Loucy (cell line): Measurements from ENCODE around the gene HSD17B8.

ENCODE experiments used
- H2AFZ ChIP-seq: fragments of 200-600 bp; sonication (generic); 2 replicates; pipeline ENCODE4 v1.6.0; 2016; ENCODE audit warnings: antibody characterized with exemption, mild to moderate bottlenecking, low read length, moderate library complexity
- H3F3A ChIP-seq: fragments of 200-600 bp; 2 replicates; pipeline ENCODE4 v1.6.0; 2016; ENCODE audit warnings: antibody characterized with exemption, low read depth, mild to moderate bottlenecking
- H3K27me3 ChIP-seq: fragments of 200-600 bp; sonication (generic); 2 replicates; pipeline ENCODE4 v1.6.1; 2014; ENCODE audit warnings: low read length, mild to moderate bottlenecking; ENCODE audit not compliant: insufficient read depth, poor library complexity, severe bottlenecking
- H3K36me3 ChIP-seq: fragments of 200-600 bp; sonication (generic); 2 replicates; pipeline ENCODE4 v1.6.1; 2016; ENCODE audit warnings: low read length; ENCODE audit not compliant: insufficient read depth
- H3K4me1 ChIP-seq: fragments of 200-600 bp; sonication (generic); 2 replicates; pipeline ENCODE4 v1.5.1; 2014; ENCODE audit warnings: low read length, mild to moderate bottlenecking; ENCODE audit not compliant: insufficient read depth, poor library complexity, severe bottlenecking
- H3K4me2 ChIP-seq: fragments of 200-600 bp; sonication (generic); 2 replicates; pipeline ENCODE4 v1.6.0; 2014; ENCODE audit warnings: antibody characterized with exemption, low read length, low read depth, mild to moderate bottlenecking; ENCODE audit not compliant: poor library complexity, severe bottlenecking
- H3K4me3 ChIP-seq: fragments of 200-600 bp; sonication (generic); 2 replicates; pipeline ENCODE4 v1.5.1; 2014; ENCODE audit warnings: low read length, mild to moderate bottlenecking, mixed read lengths; ENCODE audit not compliant: poor library complexity, severe bottlenecking
- H3K79me2 ChIP-seq: fragments of 200-600 bp; sonication (generic); 2 replicates; pipeline ENCODE4 v1.6.1; 2014; ENCODE audit warnings: low read length; ENCODE audit not compliant: insufficient read depth
- H3K9ac ChIP-seq: fragments of 200-600 bp; sonication (generic); 2 replicates; pipeline ENCODE4 v1.6.0; 2014; ENCODE audit warnings: mild to moderate bottlenecking, low read depth, low read length, moderate library complexity; ENCODE audit not compliant: poor library complexity, severe bottlenecking
- H3K9me2 ChIP-seq: fragments of 200-600 bp; sonication (generic); replicated peaks from 2 replicates; pipeline ENCODE4 v1.6.1; 2016; ENCODE audit warnings: low read depth, low read length, mixed read lengths
- H3K9me3 ChIP-seq: fragments of 200-600 bp; sonication (generic); 2 replicates; pipeline ENCODE4 v1.6.1; 2014; ENCODE audit warnings: mild to moderate bottlenecking, antibody characterized with exemption, low read length, low read depth; ENCODE audit not compliant: insufficient read depth
- H4K20me1 ChIP-seq: fragments of 200-600 bp; sonication (generic); 2 replicates; pipeline ENCODE4 v1.6.0; 2014; ENCODE audit warnings: antibody characterized with exemption, low read length, mild to moderate bottlenecking; ENCODE audit not compliant: insufficient read depth, poor library complexity, severe bottlenecking
- EZH2phosphoT487 ChIP-seq: fragments of 200-600 bp; IDR thresholded peaks from 2 replicates; pipeline ENCODE4 v1.6.1; 2018; ENCODE audit warnings: antibody characterized with exemption, mild to moderate bottlenecking, moderate library complexity, borderline replicate concordance
- TF ChIP-seq, protein P1 (sequence below): fragments of 200-600 bp; sonication (generic); conservative IDR thresholded peaks from 2 replicates; pipeline ENCODE4 v1.5.1; 2014; ENCODE audit warnings: mild to moderate bottlenecking, antibody characterized with exemption, low read length

HSD17B8 gene

DNA sequence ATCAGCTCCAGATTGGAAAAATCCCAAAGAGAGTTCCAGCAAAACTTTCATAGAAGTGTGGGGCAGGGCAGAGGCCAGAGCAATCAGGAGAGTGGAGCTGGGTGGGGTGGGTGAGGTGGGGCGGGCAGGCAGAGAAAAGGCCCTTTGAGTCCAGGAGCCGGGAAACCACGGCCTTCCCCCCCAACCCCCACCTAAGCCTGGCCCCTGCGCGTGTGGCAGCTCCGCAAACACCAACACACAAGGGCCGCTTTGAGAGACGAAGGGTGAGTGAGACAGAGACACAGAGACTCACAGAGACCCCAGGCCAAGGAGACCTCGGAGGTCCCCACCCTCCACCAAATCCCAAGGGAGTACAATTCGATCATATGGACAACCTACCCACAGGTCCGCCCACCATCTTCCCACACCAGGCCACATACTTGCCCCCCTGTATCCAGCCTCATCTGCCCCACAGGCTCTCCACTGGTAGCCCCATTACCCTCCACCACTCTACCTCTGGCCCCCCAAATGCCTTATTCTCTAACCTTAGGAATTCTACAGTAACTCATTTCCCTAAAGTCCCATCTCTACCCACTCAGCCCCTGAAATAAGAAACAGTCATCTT, 13.8 kb upstream of the HSD17B8 start:
- Histone ChIP-seq H3K36me3 (peaks cover 18% of the 10 kb centered on the region; the same call in 1 of the 2 replicates), H3K9me3 (no peaks in the 10 kb centered on the region), H2AFZ (no peak overlapping the region), H3K9me2 (no peaks in the 10 kb centered on the region), H3K27me3 (peaks cover 29% of the 10 kb centered on the region), H3K4me1 (no peaks in the 10 kb centered on the region), H4K20me1 (no peaks in the 10 kb centered on the region), H3K79me2 (no peaks in the 10 kb centered on the region), H3K9ac (no peak overlapping the region), H3K4me2 (no peak overlapping the region), H3K4me3 (no peak overlapping the region), H3F3A (no peaks in the 10 kb centered on the region)
- no peak for TF ChIP-seq EZH2phosphoT487

DNA sequence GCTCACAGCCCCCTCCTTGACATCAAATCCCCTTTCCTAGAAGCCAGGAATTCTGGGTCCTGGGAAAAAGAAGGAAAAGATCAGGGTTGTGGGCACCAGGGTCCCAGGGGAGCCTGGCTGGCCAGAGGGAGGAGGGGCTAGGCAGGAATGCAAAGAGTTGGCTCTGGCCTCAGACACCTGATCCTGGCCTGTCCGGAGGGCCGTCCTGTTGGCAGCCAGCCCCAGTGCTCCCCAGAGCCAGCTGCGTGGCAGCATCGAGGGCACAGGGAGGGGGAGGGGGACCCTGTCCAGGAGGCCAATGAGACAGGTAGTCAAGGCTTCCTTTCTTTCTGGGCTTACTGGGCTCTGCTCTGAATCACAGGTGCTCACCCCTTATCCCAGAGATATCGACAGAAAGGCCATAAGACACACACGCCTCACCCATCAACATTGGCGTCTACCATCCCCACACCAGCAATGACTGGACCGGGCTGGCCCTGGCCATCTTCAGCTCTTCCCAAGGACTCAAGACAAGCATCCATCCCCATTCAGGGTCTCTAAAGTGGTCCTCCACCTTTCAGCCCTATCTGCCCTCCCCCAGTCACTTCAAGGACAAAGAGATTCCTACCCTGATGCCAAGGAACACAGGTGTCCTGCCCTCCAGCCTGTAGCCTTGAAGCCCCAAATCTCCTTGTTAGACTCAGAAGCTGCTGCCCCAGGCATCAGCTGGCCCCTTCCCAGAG, 12.9 kb upstream of the HSD17B8 start:
- Histone ChIP-seq H2AFZ (no peak overlapping the region), H3K79me2 (peaks cover 4% of the 10 kb centered on the region; the same call in 1 of the 2 replicates), H3K9me3 (no peaks in the 10 kb centered on the region), H3K4me3 (no peak overlapping the region), H3K36me3 (peaks cover 26% of the 10 kb centered on the region; the same call in 1 of the 2 replicates), H3K9me2 (no peaks in the 10 kb centered on the region), H4K20me1 (peaks cover 6% of the 10 kb centered on the region), H3K27me3 (peaks cover 19% of the 10 kb centered on the region), H3F3A (no peaks in the 10 kb centered on the region), H3K9ac (no peak overlapping the region), H3K4me2 (no peak overlapping the region), H3K4me1 (no peaks in the 10 kb centered on the region)
- TF ChIP-seq, protein P1, sequence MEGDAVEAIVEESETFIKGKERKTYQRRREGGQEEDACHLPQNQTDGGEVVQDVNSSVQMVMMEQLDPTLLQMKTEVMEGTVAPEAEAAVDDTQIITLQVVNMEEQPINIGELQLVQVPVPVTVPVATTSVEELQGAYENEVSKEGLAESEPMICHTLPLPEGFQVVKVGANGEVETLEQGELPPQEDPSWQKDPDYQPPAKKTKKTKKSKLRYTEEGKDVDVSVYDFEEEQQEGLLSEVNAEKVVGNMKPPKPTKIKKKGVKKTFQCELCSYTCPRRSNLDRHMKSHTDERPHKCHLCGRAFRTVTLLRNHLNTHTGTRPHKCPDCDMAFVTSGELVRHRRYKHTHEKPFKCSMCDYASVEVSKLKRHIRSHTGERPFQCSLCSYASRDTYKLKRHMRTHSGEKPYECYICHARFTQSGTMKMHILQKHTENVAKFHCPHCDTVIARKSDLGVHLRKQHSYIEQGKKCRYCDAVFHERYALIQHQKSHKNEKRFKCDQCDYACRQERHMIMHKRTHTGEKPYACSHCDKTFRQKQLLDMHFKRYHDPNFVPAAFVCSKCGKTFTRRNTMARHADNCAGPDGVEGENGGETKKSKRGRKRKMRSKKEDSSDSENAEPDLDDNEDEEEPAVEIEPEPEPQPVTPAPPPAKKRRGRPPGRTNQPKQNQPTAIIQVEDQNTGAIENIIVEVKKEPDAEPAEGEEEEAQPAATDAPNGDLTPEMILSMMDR = no peak
- TF ChIP-seq EZH2phosphoT487 = no peak

DNA sequence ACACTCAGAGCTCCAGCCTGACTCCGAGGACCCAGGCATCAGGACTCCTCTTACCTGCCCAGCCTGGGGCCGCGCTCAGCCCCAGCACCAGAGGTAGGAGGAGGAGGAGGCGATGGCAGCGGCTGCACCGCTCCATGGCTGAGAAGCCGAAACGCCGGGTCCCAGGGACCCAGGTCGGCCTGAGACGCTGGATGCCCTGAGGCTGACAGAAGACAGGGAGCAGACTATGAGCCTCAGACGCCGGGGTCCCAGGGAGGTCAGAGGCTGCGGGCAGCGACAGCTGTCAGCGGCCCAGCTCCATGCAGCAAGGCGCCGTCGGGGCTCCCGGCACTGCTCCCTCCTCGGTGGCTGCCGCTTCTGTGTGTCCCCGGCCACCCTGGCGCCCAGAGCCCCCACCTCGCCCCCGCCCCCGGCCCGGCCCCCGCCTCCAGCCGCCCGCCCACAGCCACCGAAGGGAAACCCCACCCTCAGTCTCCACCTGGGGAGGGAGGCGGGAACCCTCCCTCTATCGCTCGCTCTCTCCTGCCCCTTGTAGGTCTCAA, 12.3 kb upstream of the HSD17B8 start, which contains the start of gene COL11A2:
Gene COL11A2 (minus strand): TSS at position 363 of the 542 bp plus-strand sequence. CDS start 227 bp downstream, at position 136.
- no peaks in the 10 kb centered on the region for H3K9me2 ChIP-seq
- TF ChIP-seq EZH2phosphoT487 = no peak
- TF ChIP-seq, protein P1 = no peak
- H3K4me1 ChIP-seq = peaks cover 3% of the 10 kb centered on the region
- H3K9me3 ChIP-seq = no peaks in the 10 kb centered on the region
- H3K79me2 ChIP-seq = peaks cover 10% of the 10 kb centered on the region
- H2AFZ ChIP-seq = no peak within 1 kb of the TSS
- peaks cover 13% of the 10 kb centered on the region for H3K27me3 ChIP-seq
- no peaks in the 10 kb centered on the region for H3F3A ChIP-seq
- H3K36me3 ChIP-seq = peaks cover 30% of the 10 kb centered on the region; the same call in 1 of the 2 replicates
- H3K4me3 ChIP-seq = no peak within 1 kb of the TSS
- no peak within 1 kb of the TSS for H3K4me2 ChIP-seq
- no peak within 1 kb of the TSS for H3K9ac ChIP-seq
- peaks cover 12% of the 10 kb centered on the region for H4K20me1 ChIP-seq
